SU-DHL-6 (cell line): Measurements from ENCODE around the gene OGG1.

Source experiments
- H2AFZ ChIP-seq: fragments of 200-600 bp; sonication (generic); 2 replicates; pipeline ENCODE4 v1.6.1; 2014; ENCODE audit warnings: low read depth, mild to moderate bottlenecking, moderate library complexity, mixed read lengths, antibody characterized with exemption, low read length; ENCODE audit not compliant: severe bottlenecking
- H3F3A ChIP-seq: fragments of 200-600 bp; shearing (Covaris generic); 2 replicates; pipeline ENCODE4 v1.6.0; 2016; ENCODE audit warnings: antibody characterized with exemption, mild to moderate bottlenecking; ENCODE audit not compliant: insufficient read depth
- H3K27ac ChIP-seq: fragments of 200-600 bp; sonication (generic); 2 replicates; pipeline ENCODE4 v1.5.1; 2016; ENCODE audit warnings: low read depth, mild to moderate bottlenecking, low read length, moderate library complexity, mixed read lengths
- H3K27me3 ChIP-seq: fragments of 200-600 bp; sonication (generic), shearing (Covaris generic); 2 replicates; pipeline ENCODE4 v1.6.0; 2014; ENCODE audit warnings: mild to moderate bottlenecking, low read length
- H3K36me3 ChIP-seq: fragments of 200-600 bp; sonication (generic); 2 replicates; pipeline ENCODE4 v1.6.1; 2014; ENCODE audit warnings: mild to moderate bottlenecking, low read length, mixed read lengths
- H3K4me2 ChIP-seq: fragments of 300-600, 200-600 bp; shearing (Covaris generic), sonication (generic); 2 replicates; pipeline ENCODE4 v1.6.0; 2014; ENCODE audit warnings: low read length, low read depth, mild to moderate bottlenecking; ENCODE audit not compliant: poor library complexity, severe bottlenecking
- H3K4me3 ChIP-seq: fragments of 200-600 bp; sonication (generic); 2 replicates; pipeline ENCODE4 v1.5.1; 2014; ENCODE audit warnings: antibody characterized with exemption, low read length, mild to moderate bottlenecking, mixed read lengths; ENCODE audit not compliant: insufficient read depth, poor library complexity, severe bottlenecking
- H3K79me2 ChIP-seq: fragments of 200-600 bp; sonication (generic); 2 replicates; pipeline ENCODE4 v1.6.1; 2014; ENCODE audit warnings: mild to moderate bottlenecking, low read length, moderate library complexity; ENCODE audit not compliant: insufficient read depth
- H3K9ac ChIP-seq: fragments of 200-600 bp; sonication (generic); 2 replicates; pipeline ENCODE4 v1.7.0; 2014; ENCODE audit warnings: mild to moderate bottlenecking, low read length
- H3K9me2 ChIP-seq: fragments of 200-600 bp; sonication (generic); replicated peaks from 2 replicates; pipeline ENCODE4 v1.6.1; 2014; ENCODE audit warnings: low read length; ENCODE audit not compliant: insufficient read depth
- H3K9me3 ChIP-seq: fragments of 200-600 bp; sonication (generic); 2 replicates; pipeline ENCODE4 v1.6.1; 2014; ENCODE audit warnings: low read length, mixed read lengths; ENCODE audit not compliant: insufficient read depth
- H4K20me1 ChIP-seq: fragments of 200-600 bp; sonication (generic); 2 replicates; pipeline ENCODE4 v1.6.1; 2014; ENCODE audit warnings: low read depth, mild to moderate bottlenecking, antibody characterized with exemption, low read length, moderate library complexity, mixed read lengths
- CTCF ChIP-seq: fragments of 200-600 bp; sonication (generic); IDR thresholded peaks from one replicate; pipeline ENCODE4 v1.5.1; 2017; ENCODE audit warnings: antibody characterized with exemption, mild to moderate bottlenecking, low read length, moderate library complexity; ENCODE audit not compliant: insufficient read depth, poor library complexity, severe bottlenecking
- EZH2phosphoT487 ChIP-seq: fragments of 200-600 bp; sonication (generic), shearing (Covaris generic); conservative IDR thresholded peaks from 2 replicates; pipeline ENCODE4 v1.6.1; 2018; ENCODE audit warnings: mild to moderate bottlenecking, antibody characterized with exemption, low read length, moderate library complexity, mixed read lengths

Gene OGG1

GRCh38 chr3:9776896-9777693 is 27.3 kb downstream of the OGG1 start:
- Histone ChIP-seq H4K20me1 (no peaks in the 10 kb centered on the region), H3K9ac (no peak overlapping the region), H3K4me3 (no peak overlapping the region), H3K4me2 (no peak overlapping the region), H3K9me3 (no peaks in the 10 kb centered on the region), H3K27ac (no peak overlapping the region), H3K9me2 (no peaks in the 10 kb centered on the region), H3F3A (peaks cover 25% of the 10 kb centered on the region), H3K36me3 (peaks cover 4% of the 10 kb centered on the region; the same call in 1 of the 2 replicates), H3K27me3 (no peaks in the 10 kb centered on the region), H2AFZ (no peak overlapping the region), H3K79me2 (no peaks in the 10 kb centered on the region)
- TF ChIP-seq CTCF: no peak
- no peak for TF ChIP-seq EZH2phosphoT487

GRCh38 chr3:9777694-9778021 is 27.9 kb downstream of the OGG1 start:
- no peak overlapping the region for H3K27ac ChIP-seq
- no peaks in the 10 kb centered on the region for H4K20me1 ChIP-seq
- H3K4me2 ChIP-seq: no peak overlapping the region
- H3K27me3 ChIP-seq: no peaks in the 10 kb centered on the region
- no peak overlapping the region for H2AFZ ChIP-seq
- H3K36me3 ChIP-seq: peaks cover 4% of the 10 kb centered on the region; the same call in 1 of the 2 replicates
- H3K9ac ChIP-seq: no peak overlapping the region
- H3K4me3 ChIP-seq: no peak overlapping the region
- no peaks in the 10 kb centered on the region for H3K79me2 ChIP-seq
- peaks cover 29% of the 10 kb centered on the region for H3F3A ChIP-seq
- H3K9me2 ChIP-seq: no peaks in the 10 kb centered on the region
- no peaks in the 10 kb centered on the region for H3K9me3 ChIP-seq
- TF ChIP-seq EZH2phosphoT487: no peak
- TF ChIP-seq CTCF: no peak

- Histone ChIP-seq H3K9ac (no peak overlapping the region), H4K20me1 (no peaks in the 10 kb centered on the region), H3K27me3 (no peaks in the 10 kb centered on the region), H2AFZ (no peak overlapping the region), H3K27ac (no peak overlapping the region), H3K9me2 (no peaks in the 10 kb centered on the region), H3K36me3 (peaks cover 4% of the 10 kb centered on the region; the same call in 1 of the 2 replicates), H3K79me2 (no peaks in the 10 kb centered on the region), H3F3A (peaks cover 34% of the 10 kb centered on the region), H3K4me3 (no peak overlapping the region), H3K4me2 (no peak overlapping the region), H3K9me3 (no peaks in the 10 kb centered on the region)
- no peak for TF ChIP-seq CTCF
- no peak for TF ChIP-seq EZH2phosphoT487
Observed at GRCh38 chr3:9778143-9779074, 28.7 kb downstream of the OGG1 start.
